ENCODE results near the gene ADGRF5. TPM values are rescaled to one million over a fixed set of nuclear protein-coding genes. Genes with fewer than 3 reads are reported as not detected.

ADGRF5 gene, protein sequence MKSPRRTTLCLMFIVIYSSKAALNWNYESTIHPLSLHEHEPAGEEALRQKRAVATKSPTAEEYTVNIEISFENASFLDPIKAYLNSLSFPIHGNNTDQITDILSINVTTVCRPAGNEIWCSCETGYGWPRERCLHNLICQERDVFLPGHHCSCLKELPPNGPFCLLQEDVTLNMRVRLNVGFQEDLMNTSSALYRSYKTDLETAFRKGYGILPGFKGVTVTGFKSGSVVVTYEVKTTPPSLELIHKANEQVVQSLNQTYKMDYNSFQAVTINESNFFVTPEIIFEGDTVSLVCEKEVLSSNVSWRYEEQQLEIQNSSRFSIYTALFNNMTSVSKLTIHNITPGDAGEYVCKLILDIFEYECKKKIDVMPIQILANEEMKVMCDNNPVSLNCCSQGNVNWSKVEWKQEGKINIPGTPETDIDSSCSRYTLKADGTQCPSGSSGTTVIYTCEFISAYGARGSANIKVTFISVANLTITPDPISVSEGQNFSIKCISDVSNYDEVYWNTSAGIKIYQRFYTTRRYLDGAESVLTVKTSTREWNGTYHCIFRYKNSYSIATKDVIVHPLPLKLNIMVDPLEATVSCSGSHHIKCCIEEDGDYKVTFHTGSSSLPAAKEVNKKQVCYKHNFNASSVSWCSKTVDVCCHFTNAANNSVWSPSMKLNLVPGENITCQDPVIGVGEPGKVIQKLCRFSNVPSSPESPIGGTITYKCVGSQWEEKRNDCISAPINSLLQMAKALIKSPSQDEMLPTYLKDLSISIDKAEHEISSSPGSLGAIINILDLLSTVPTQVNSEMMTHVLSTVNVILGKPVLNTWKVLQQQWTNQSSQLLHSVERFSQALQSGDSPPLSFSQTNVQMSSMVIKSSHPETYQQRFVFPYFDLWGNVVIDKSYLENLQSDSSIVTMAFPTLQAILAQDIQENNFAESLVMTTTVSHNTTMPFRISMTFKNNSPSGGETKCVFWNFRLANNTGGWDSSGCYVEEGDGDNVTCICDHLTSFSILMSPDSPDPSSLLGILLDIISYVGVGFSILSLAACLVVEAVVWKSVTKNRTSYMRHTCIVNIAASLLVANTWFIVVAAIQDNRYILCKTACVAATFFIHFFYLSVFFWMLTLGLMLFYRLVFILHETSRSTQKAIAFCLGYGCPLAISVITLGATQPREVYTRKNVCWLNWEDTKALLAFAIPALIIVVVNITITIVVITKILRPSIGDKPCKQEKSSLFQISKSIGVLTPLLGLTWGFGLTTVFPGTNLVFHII (N-terminal part only)
- total RNA-seq, result 48.0 TPM
- long read RNA-seq, full-length matches to known transcripts, result 1 of 14 reads
- long read RNA-seq, partial matches to known transcripts, result 12 of 14 reads
- long read RNA-seq, other reads (novel, unspliced or antisense), result 1 of 14 reads

DNA sequence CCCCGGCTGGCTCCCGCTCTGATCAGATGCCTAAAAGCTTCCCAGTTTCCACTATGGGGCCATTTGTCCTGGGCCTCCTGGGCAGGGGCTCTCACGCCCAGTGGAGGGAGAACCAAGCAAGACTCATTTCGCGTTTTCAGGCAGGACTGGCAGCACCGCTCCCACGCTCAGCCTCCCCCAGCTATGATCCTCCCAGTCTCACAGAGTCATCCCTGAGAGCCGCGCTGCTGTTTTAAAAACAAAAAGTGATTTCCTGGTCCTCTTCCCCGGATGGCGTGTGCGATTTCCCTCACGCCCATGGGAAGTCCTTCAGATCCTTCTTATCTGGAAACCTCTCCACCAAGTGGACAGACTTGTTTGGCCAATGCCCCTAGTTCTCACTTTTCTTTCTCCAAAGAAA, at the start of gene ADGRF5:
TSS of gene ADGRF5 (minus strand) at position 208 of the 400 bp plus-strand sequence. CDS start 15,176 bp downstream, outside the sequence.
- intact Hi-C loops (cut with DNase I), result no loop called here
- no peak for DNase-seq (ENCODE audit: missing footprints)
- ATAC-seq, result peak; percentile 15

DNA sequence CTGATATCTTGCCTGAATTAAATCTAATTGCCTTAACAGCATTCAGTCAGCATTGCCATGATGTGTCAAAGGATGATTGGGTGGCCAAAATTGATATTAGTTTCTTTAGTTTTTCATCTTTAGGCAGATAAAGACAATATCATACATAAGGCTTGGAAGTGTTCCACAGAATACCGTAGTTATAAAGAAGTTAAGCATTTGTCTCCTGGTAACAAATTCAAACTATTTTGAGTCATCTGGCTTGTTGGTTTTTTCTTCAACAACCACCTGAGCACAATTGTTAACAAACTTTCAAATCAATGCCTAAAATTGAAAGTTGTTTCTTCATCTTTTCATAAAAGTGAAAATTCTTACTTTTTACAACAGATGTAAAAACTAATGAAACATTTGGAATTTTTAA, 47.5 kb upstream of the ADGRF5 start:
- ATAC-seq, result no peak
- DNase-seq (ENCODE audit: missing footprints), result no peak
- intact Hi-C loops (cut with DNase I), result no loop called here

GRCh38 chr6:46967826-46968349, 46.1 kb upstream of the ADGRF5 start:
- intact Hi-C loops (cut with DNase I), result no loop called here
- ATAC-seq (no peak), DNase-seq (ENCODE audit: missing footprints) (no peak)

DNA sequence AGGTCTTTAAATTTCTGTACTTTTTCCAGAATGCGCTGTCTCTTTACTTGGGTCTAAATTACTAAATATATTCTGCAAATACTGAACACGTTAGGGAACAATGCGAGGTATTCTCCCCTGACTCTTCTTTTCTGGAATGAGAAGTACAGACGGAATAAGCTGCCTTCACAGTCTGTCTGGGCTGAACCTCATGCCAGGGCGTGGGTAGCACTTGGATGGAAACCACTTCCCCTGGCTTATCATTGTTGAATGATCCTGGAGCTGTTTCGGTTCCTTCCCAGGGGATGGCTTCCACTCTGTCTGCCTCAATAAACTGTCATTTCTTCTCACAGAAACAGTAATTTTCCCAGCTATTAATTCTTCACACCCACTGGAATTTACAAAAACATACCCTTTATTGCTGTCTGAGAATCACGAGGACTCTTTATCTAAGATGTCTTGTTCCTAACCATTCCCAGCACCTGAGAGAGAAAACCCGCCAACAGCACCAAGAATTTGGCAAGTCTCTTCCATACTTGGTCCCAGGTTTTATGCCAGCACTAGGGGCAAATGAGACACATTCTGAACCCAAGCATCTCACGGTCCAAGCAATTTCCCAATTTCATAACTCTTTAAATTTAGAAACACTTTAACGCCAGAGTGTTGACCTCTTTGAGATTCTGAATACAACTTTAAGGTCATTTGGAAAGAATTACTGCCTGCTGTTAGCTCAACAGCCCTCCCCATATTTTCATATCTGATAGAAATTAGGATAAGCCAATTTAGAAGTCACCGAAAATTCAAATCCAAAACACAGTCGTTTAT, 43.2 kb upstream of the ADGRF5 start:
- ATAC-seq, result no peak
- no peak for DNase-seq (ENCODE audit: missing footprints)
- intact Hi-C loops (cut with DNase I), result no loop called here

- no peak for DNase-seq (ENCODE audit: missing footprints)
- intact Hi-C loops (cut with DNase I), result no loop called here
- peak; percentile 44 for ATAC-seq
Observed at GRCh38 chr6:46963626-46964025, 41.9 kb upstream of the ADGRF5 start.

- intact Hi-C loops (cut with DNase I), result no loop called here
- ATAC-seq, result no peak
- DNase-seq (ENCODE audit: missing footprints), result no peak
Observed at GRCh38 chr6:46963039-46963438, 41.3 kb upstream of the ADGRF5 start.

DNA sequence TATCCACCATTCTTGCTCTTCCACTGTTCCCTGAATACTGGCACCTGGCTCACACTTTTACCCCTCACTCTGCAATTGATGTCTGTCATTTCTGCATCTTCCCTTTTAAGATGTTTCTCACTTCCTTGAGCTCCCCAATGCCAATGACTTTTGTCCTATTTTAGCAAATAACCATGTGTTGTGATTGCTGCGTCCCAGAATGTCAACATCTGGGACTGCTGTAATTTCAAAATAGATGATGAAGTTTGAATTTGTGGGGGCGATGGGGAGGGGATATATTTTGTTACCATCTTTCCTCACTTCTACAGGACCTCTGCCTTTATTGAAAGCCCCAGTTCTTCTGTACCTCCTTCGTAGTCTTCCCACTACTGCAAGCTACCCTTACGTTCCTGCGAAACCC, 40.0 kb upstream of the ADGRF5 start:
- no peak for DNase-seq (ENCODE audit: missing footprints)
- intact Hi-C loops (cut with DNase I), result no loop called here
- no peak for ATAC-seq

DNA sequence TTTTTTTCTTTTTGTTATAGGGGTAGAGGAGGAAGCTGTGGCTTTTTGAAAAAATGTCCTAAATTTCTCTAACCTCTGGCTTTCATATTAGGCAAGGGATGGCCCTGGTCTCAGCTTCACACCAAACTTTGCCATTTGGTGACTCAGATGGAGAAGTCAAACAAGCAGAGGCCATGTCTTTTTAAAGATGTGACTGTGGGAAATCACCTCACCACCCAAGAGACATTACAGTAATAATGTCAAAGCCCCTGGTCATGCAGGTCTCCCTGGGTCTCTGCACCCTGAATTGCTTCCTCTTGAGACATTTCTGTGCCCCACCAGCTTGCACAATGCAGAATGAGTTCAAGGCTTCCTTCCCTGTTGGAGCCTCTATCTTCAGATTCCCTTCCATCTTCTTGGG, 39.5 kb upstream of the ADGRF5 start:
- DNase-seq (ENCODE audit: missing footprints) (no peak), ATAC-seq (no peak)
- intact Hi-C loops (cut with DNase I), result no loop called here

- intact Hi-C loops (cut with DNase I), result no loop called here
- no peak for DNase-seq (ENCODE audit: missing footprints)
- no peak for ATAC-seq
Observed at GRCh38 chr6:46959419-46959818, 37.7 kb upstream of the ADGRF5 start.

DNA sequence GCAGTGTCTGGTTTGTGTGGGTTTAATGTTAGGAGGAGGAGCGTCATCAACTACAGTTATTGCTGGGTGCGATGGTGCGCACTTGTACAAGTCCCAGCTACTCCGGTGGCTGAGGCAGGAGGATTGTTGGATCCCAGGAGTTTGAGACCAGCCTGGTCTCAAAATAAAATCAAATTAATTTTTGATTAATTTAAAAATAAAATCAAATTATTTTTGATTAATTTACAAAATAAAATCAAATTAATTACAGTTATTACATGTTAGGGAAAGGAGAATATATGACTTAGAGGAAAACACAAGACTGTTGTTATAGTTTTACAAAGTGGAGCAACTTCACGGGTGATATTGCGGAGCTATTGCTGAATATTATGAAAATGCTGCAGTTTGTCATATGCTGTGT, 34.7 kb upstream of the ADGRF5 start:
- intact Hi-C loops (cut with DNase I), result no loop called here
- ATAC-seq, result no peak
- no peak for DNase-seq (ENCODE audit: missing footprints)

DNA sequence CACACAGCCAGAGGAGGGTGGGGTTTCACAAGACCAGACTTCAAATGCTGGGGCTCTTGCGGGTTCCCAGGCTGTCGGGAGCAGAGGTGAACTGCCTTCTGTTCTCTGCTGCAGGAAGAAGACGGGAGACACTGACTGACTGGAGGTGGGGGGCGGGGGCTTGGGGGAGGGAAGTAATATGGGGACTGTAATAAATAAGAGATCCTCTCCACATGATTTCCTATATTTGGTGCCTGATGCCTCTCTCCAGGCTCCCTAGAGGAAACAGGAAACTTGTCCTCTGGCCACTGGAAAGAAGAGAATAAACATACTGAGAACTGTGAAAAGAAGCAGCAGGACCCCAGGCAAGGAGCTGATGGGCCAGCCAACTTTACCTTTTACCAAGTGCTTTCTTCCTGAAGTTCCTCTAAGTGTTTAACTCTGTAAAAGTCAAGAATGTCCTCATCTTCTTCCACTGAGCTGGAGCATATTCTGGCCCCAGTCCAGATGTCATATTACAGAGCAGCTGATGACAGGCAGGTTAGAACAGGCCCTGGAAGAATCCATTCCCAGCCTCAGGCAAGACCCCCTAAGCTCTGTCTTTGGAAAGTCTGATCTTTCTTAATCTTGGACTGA, 33.2 kb upstream of the ADGRF5 start:
- no peak for ATAC-seq
- intact Hi-C loops (cut with DNase I), result no loop called here
- no peak for DNase-seq (ENCODE audit: missing footprints)

GRCh38 chr6:46953921-46954320, 32.2 kb upstream of the ADGRF5 start:
- ATAC-seq (no peak), DNase-seq (ENCODE audit: missing footprints) (no peak)
- intact Hi-C loops (cut with DNase I), result no loop called here

GRCh38 chr6:46949632-46950280, 28.0 kb upstream of the ADGRF5 start:
- DNase-seq (ENCODE audit: missing footprints) (peak; percentile 75), ATAC-seq (peak; percentile 60)
- intact Hi-C loops (cut with DNase I), result no loop called here

- intact Hi-C loops (cut with DNase I), result loop anchor here (1.0 kb wide), 1 partner anchor 25 kb away; no protein-coding TSS in a partner anchor
- peak; percentile 60 for ATAC-seq
Observed at GRCh38 chr6:46948699-46949098, 27.0 kb upstream of the ADGRF5 start.

GRCh38 chr6:46947497-46947896, 25.8 kb upstream of the ADGRF5 start:
- no peak for ATAC-seq
- intact Hi-C loops (cut with DNase I), result no loop called here
- DNase-seq (ENCODE audit: missing footprints), result no peak

More at GRCh38 chr6:46948699-46949098, 27.0 kb upstream of the ADGRF5 start:
- DNase-seq (ENCODE audit: missing footprints), result no peak

DNA sequence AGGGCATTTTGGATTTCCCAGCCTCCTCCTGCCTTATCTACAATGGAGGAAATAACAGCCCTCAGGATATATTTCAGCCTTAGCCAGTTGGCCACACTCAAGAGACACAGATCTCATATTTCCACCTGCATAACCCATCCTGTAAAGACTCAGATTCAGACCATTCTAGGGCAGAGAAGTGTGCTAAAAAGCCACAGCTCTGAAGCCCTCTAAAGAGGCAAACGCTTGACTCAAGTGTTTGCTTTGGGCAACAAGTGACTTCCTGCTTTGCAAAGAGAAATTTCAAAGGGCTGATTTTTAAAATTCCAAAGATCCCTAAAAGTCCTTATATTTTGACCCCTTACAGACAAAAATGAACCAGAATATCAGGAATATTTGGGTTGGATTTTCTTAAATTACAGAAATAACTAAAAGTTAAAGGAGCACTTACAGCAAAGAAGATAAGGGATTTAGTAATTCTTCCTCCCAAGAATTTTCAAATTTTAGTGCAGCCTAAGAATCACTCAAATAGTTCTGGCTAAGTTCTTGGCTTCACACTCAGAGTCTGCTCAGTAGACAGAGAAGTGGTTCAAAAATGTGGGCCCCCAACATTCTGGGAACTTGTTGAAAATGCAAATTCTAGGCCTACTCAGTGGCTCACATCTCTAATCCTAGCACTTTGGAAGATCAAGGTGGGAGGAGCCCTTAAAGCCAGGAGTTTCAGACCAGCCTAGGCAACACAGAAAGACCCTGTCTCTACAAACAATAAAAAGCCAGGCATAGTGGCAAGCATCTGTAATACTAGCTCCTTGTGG, 18.9 kb upstream of the ADGRF5 start:
- ATAC-seq (no peak), DNase-seq (ENCODE audit: missing footprints) (no peak)
- intact Hi-C loops (cut with DNase I), result no loop called here
